Ishikawa (cell line): ENCODE measurements around the gene WBP2.

ENCODE experiments used
- CEBPB ChIP-seq: IDR thresholded peaks from 2 replicates; pipeline ENCODE4 v1.6.1; 2012
- CREB1 ChIP-seq: IDR thresholded peaks from 2 replicates; pipeline ENCODE4 v1.6.1; 2012; ENCODE audit warnings: low read depth
- EGR1 ChIP-seq: IDR thresholded peaks from 2 replicates; pipeline ENCODE4 v1.6.1; 2012
- EP300 ChIP-seq: IDR thresholded peaks from 2 replicates; pipeline ENCODE4 v1.6.1; 2012; ENCODE audit warnings: borderline replicate concordance
- FOXM1 ChIP-seq: IDR thresholded peaks from 2 replicates; pipeline ENCODE4 v1.6.1; 2012; ENCODE audit warnings: low read depth, borderline replicate concordance
- NFIC ChIP-seq: IDR thresholded peaks from 2 replicates; pipeline ENCODE4 v1.6.1; 2012
- RAD21 ChIP-seq: IDR thresholded peaks from 2 replicates; pipeline ENCODE4 v1.6.1; 2012; ENCODE audit warnings: low read depth
- TAF1 ChIP-seq: IDR thresholded peaks from 2 replicates; pipeline ENCODE4 v1.6.1; 2012; ENCODE audit warnings: low read depth, mild to moderate bottlenecking
- TCF12 ChIP-seq: IDR thresholded peaks from 2 replicates; pipeline ENCODE4 v1.6.1; 2012; ENCODE audit warnings: low read depth
- TEAD4 ChIP-seq: IDR thresholded peaks from 2 replicates; pipeline ENCODE4 v1.6.1; 2012
- YY1 ChIP-seq: IDR thresholded peaks from 2 replicates; pipeline ENCODE4 v1.6.1; 2012; ENCODE audit warnings: low read depth
- ZBTB7A ChIP-seq: IDR thresholded peaks from 2 replicates; pipeline ENCODE4 v1.6.1; 2012; ENCODE audit warnings: low read depth
- TF ChIP-seq, protein P1 (sequence below): IDR thresholded peaks from 2 replicates; pipeline ENCODE4 v1.6.1; 2012
- TF ChIP-seq, protein P2 (sequence below): IDR thresholded peaks from 2 replicates; pipeline ENCODE4 v1.6.1; 2012; ENCODE audit warnings: low read depth, mild to moderate bottlenecking
- TF ChIP-seq, protein P3 (sequence below): IDR thresholded peaks from 2 replicates; pipeline ENCODE4 v1.6.1; 2012

WBP2 gene

DNA sequence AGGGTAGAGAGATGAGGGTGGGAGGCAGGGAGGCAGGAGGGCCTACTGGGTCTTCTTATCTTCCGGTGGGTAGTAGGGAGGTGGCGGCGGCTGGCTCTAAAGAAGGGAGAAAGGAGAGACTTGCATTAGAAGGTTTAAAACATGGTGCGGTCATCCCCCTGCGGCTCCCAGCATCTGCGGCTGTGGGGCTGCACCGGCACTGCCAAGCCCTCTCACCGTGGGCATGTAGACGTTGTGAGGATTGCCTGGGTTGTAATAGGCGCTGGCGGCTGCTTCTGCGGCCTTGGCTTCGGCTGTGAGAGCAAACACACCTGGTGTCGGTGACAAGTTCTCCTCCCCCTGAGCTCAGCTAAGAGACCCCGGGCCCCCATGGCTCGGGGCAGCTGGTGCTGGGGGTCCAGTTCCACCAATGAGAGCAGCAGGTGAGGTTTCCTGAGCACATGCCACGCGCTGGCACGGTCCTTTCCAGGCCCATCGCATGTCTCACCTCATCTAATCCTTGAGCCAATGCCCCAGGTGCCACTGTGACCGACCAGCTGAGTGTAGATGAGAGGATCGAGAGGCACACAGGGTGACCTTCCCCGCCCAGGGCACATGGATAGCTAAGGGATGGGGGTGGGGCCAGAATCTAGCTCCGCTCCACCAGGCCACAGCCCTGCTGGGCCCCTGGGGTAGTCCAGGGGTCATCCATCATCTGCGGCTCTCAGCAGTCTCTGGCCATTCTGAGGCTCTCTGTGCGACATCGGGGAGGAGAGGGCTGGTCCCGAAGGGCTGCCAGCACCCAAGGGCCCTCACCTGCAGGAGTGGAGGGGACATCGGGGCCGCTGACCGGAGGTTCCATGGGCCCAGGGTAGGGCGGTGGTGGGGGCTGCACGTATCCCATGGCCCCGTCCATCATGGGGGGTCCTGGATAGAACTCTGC lies 8.2 kb downstream of the WBP2 start:
- TF ChIP-seq CEBPB: no peak
- TF ChIP-seq TAF1: no peak
- no peak for TF ChIP-seq TCF12
- TF ChIP-seq NFIC: no peak
- TF ChIP-seq, protein P1, sequence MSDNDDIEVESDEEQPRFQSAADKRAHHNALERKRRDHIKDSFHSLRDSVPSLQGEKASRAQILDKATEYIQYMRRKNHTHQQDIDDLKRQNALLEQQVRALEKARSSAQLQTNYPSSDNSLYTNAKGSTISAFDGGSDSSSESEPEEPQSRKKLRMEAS: no peak
- TF ChIP-seq TEAD4: no peak
- TF ChIP-seq ZBTB7A: no peak
- no peak for TF ChIP-seq YY1
- TF ChIP-seq FOXM1: no peak
- no peak for TF ChIP-seq CREB1
- no peak for TF ChIP-seq RAD21
- no peak for TF ChIP-seq EGR1

DNA sequence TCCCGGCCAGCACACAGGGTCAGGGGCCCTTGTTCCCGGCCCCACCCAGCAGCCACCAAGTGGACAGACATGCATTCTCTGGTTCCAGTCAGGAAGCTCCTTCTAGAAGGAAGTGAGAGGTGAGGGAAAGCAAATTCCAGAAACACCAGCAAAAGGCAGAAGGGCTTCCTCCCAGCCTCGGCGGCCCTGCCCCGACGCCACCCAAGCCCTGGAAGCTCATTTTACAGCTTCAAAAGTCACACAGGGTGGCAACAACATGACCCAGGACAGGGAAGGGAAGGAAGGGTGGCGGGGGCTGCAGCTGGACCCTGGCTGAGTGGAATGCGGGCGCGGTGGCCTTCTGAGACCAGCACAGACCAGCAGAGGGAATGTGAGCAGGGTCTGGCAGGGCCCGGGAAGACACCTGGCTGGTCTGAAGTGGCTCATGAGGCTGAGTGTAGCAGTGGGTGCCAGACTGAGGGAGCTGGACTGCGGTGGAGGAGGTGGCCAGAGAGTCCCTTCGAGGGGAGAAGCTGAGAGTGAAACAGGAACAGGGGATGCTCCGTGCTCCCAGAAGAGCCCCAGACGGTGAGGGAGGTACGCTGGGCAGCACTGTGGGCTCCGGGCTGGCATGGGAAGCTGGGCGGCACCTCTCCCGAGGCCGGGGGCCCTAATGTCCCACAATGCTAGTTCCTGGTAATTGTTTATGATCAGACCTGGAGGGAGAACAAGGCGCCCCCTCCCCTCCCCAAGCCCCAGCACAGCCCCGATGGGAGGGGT lies 9.0 kb downstream of the WBP2 start:
- TF ChIP-seq TCF12 (no peak), CREB1 (no peak), EP300 (no peak), NFIC (no peak), TEAD4 (no peak; the same call in 1 of the 2 replicates), YY1 (no peak), EGR1 (no peak), TAF1 (no peak), RAD21 (no peak), FOXM1 (no peak), ZBTB7A (no peak), CEBPB (no peak)
- TF ChIP-seq, protein P1: no peak; the same call in 1 of the 2 replicates
- TF ChIP-seq, protein P2, sequence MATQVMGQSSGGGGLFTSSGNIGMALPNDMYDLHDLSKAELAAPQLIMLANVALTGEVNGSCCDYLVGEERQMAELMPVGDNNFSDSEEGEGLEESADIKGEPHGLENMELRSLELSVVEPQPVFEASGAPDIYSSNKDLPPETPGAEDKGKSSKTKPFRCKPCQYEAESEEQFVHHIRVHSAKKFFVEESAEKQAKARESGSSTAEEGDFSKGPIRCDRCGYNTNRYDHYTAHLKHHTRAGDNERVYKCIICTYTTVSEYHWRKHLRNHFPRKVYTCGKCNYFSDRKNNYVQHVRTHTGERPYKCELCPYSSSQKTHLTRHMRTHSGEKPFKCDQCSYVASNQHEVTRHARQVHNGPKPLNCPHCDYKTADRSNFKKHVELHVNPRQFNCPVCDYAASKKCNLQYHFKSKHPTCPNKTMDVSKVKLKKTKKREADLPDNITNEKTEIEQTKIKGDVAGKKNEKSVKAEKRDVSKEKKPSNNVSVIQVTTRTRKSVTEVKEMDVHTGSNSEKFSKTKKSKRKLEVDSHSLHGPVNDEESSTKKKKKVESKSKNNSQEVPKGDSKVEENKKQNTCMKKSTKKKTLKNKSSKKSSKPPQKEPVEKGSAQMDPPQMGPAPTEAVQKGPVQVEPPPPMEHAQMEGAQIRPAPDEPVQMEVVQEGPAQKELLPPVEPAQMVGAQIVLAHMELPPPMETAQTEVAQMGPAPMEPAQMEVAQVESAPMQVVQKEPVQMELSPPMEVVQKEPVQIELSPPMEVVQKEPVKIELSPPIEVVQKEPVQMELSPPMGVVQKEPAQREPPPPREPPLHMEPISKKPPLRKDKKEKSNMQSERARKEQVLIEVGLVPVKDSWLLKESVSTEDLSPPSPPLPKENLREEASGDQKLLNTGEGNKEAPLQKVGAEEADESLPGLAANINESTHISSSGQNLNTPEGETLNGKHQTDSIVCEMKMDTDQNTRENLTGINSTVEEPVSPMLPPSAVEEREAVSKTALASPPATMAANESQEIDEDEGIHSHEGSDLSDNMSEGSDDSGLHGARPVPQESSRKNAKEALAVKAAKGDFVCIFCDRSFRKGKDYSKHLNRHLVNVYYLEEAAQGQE: no peak
- TF ChIP-seq, protein P3, sequence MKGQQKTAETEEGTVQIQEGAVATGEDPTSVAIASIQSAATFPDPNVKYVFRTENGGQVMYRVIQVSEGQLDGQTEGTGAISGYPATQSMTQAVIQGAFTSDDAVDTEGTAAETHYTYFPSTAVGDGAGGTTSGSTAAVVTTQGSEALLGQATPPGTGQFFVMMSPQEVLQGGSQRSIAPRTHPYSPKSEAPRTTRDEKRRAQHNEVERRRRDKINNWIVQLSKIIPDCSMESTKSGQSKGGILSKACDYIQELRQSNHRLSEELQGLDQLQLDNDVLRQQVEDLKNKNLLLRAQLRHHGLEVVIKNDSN: no peak

DNA sequence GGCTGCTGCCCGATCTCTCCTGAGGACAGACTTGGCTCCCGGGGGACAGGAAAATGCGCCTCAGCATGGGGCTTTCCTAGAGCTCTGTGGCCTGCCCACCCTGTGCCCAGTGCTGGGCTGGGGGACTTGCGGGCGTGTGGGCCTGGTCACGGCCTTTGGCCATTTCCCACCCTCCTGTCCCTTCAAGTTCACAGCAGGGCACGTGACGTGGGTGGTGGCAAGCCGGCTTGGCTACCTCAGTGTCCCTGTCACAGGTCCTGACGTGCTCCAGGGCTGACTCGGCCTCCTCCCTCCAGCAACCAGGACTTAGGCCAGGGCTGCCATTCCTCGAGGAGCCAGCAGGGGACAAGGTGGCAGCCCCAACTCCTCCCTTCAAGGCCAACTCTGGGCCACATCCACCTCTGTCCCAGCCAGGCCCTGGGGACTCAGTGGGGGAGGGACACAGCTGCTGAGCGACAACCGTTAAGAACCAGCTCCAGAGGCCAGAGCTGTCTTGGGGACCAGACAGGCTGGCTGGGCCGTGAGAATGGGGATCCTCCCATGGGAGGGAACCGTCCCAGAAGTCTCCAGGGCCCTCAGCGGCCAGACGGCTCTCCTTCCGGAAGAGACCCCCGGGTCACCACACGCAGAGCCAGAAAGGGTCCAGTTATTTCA lies 9.9 kb downstream of the WBP2 start:
- no peak for TF ChIP-seq TAF1
- TF ChIP-seq, protein P1: peak; percentile 81
- TF ChIP-seq, protein P3: peak; percentile 92
- TF ChIP-seq RAD21: peak; percentile 54
- TF ChIP-seq CEBPB: no peak
- TF ChIP-seq, protein P2: 0 out of 2 replicates have a peak, but pooled peaks have one; percentile 42
- no peak; the same call in 1 of the 2 replicates for TF ChIP-seq FOXM1

DNA sequence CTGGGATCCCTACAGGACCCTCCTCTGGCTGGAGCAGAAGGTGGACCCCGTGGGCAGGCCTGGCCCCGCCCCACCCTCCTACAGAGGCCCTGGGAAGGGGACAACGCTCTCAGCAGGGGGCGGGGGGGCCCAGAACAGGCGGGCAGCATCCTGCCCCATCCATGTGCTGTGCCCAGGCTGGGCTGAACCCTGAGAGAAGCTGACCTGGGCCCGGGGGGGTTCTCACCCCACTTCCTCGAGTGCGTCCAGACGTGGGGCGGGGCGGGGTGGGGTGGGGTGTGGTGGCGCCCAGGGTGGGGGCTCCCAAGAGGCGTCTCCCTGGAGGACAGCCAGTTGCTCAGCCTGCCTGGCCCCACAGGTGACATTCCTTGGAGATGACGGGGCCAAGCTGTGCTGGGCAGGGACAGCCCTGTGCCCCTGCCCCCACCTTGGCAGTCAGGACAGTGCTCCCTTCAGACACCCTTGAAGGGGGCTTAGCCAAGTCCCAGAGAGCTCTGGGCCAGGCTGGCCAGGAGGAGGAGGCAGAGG lies 10.5 kb downstream of the WBP2 start:
- TF ChIP-seq, protein P2: no peak
- TF ChIP-seq FOXM1: peak; percentile 62; the same call in 1 of the 2 replicates
- TF ChIP-seq, protein P3: no peak
- TF ChIP-seq EGR1: no peak
- TF ChIP-seq, protein P1: no peak; the same call in 1 of the 2 replicates
- TF ChIP-seq ZBTB7A: peak; percentile 96
- TF ChIP-seq YY1: peak; percentile 68; the same call in 1 of the 2 replicates
- TF ChIP-seq TCF12: peak; percentile 93
- no peak for TF ChIP-seq RAD21
- TF ChIP-seq EP300: peak; percentile 88
- no peak for TF ChIP-seq CREB1
- no peak for TF ChIP-seq CEBPB
- peak; percentile 96 for TF ChIP-seq NFIC
- TF ChIP-seq TEAD4: peak; percentile 99
- TF ChIP-seq TAF1: no peak
